K562 (cell line): Measurements from ENCODE around the gene RAB5B. TPM values are rescaled to one million over a fixed set of nuclear protein-coding genes. Genes with fewer than 3 reads are reported as not detected.

ENCODE experiments used
- E4F1 ChIP-seq: fragments of 250-450 bp; sonication (Bioruptor Pico); IDR thresholded peaks from 2 replicates; pipeline ENCODE4 v1.5.0; 2021; ENCODE audit warnings: mild to moderate bottlenecking, borderline replicate concordance
- GATAD2B ChIP-seq: fragments of 450-650 bp; IDR thresholded peaks from 2 replicates; pipeline ENCODE4 v1.6.1; 2017; ENCODE audit warnings: mild to moderate bottlenecking, borderline replicate concordance
- HMGXB4 ChIP-seq: sonication (generic); formaldehyde crosslinking; IDR thresholded peaks from 2 replicates; pipeline ENCODE4 v1.8.1; 2023; ENCODE audit warnings: mild to moderate bottlenecking, missing genetic modification reagents
- ID3 ChIP-seq, 2 experiments: fragments of 250-450 bp in 1 of 2; fragments of 450-650 bp in 1 of 2; sonication (Bioruptor Pico) in 1 of 2; IDR thresholded peaks; 2 replicates each; pipeline versions ENCODE4 v1.6.1 to v1.8.0; 2016 to 2021; ENCODE audit warnings: mild to moderate bottlenecking in 2 of 2, moderate library complexity in 2 of 2, missing compliant biosample characterization in 1 of 2, missing genetic modification characterization in 1 of 2
- IRF1 ChIP-seq: sonication (generic); formaldehyde crosslinking; IDR thresholded peaks from 2 replicates; pipeline ENCODE4 v1.8.0; 2022; ENCODE audit warnings: missing genetic modification reagents, mild to moderate bottlenecking, borderline replicate concordance
- MAFG ChIP-seq: fragments of 450-650 bp; conservative IDR thresholded peaks from 2 replicates; pipeline ENCODE4 v1.6.1; 2016; ENCODE audit warnings: missing genetic modification characterization, missing compliant biosample characterization
- MLLT1 ChIP-seq, 2 experiments: fragments of 450-650 bp; IDR thresholded peaks; 2 replicates each; pipeline ENCODE4 v1.6.1; 2016
- POLR2B ChIP-seq: fragments of 450-650 bp; IDR thresholded peaks from 2 replicates; pipeline ENCODE4 v1.6.1; 2018; ENCODE audit warnings: low read depth; ENCODE audit not compliant: partially characterized antibody
- SFPQ ChIP-seq: fragments of 200-400 bp; formaldehyde crosslinking; IDR thresholded peaks from 2 replicates; pipeline ENCODE4 v1.6.1; 2017; ENCODE audit warnings: mild to moderate bottlenecking, low read depth, low read length, moderate library complexity
- SMARCA5 ChIP-seq: fragments of 450-650 bp; IDR thresholded peaks from 2 replicates; pipeline ENCODE4 v1.6.1; 2016
- SMARCE1 ChIP-seq: fragments of 450-650 bp; IDR thresholded peaks from 2 replicates; pipeline ENCODE4 v1.7.1; 2016; ENCODE audit warnings: mild to moderate bottlenecking
- ZBTB33 ChIP-seq: sonication (generic); formaldehyde crosslinking; IDR thresholded peaks from 2 replicates; pipeline ENCODE4 v1.8.1; 2023; ENCODE audit warnings: mild to moderate bottlenecking, missing genetic modification reagents
- ZKSCAN8 ChIP-seq: fragments of 200-800 bp; sonication (Bioruptor generic); IDR thresholded peaks from 2 replicates; pipeline ENCODE4 v1.6.1; 2016; ENCODE audit warnings: missing genetic modification characterization, missing compliant biosample characterization
- ZNF133 ChIP-seq: fragments of 250-450 bp; sonication (Bioruptor Pico); IDR thresholded peaks from 2 replicates; pipeline ENCODE4 v1.4.0; 2020; ENCODE audit warnings: mild to moderate bottlenecking
- ZNF57 ChIP-seq: fragments of 450-650 bp; formaldehyde crosslinking; IDR thresholded peaks from 2 replicates; pipeline ENCODE4 v1.4.0; 2020; ENCODE audit warnings: mild to moderate bottlenecking, moderate library complexity
- polyA plus RNA-seq, 8 experiments: library from polyadenylated mRNA; depleted of rRNA in 4 of 8; stranded (reverse) in 5 of 8; unstranded in 3 of 8; fragments of >200 nt; fragmentation: Nextera tagmentation in 2 of 8; fragmentation: Illumina TruSeq in 1 of 8; extraction: Ambion mirVana in 2 of 8; extraction: Trizol in 1 of 8; gene quantifications; 2 replicates each; pipeline versions ENCODE4 v1.2.1 to v1.2.3, GENCODE V29; 2011 to 2014; ENCODE audit warnings: inconsistent platforms in 1 of 8, missing spikeins in 1 of 8
- total RNA-seq, 7 experiments: library from RNA; depleted of rRNA in 6 of 7; stranded (reverse); fragments of >200 nt in 6 of 7; fragmentation: Illumina TruSeq in 2 of 7; extraction: Trizol in 2 of 7; gene quantifications; 2 replicates each; pipeline versions ENCODE4 v1.2.1 to v1.2.3, GENCODE V29; 2011 to 2021; ENCODE audit warnings: low replicate concordance in 1 of 7

Gene RAB5B
- total and polyA plus RNA-seq, 9 of the 15 experiments (the other 6 are each of a cell fraction or from before 2014, with no cell fraction given): 6.8 to 73.8 (median 25.2) TPM

GRCh38 chr12:55996201-55996714 lies 22.4 kb downstream of the RAB5B start (continued):
- no peak; the same call in 1 of the 2 replicates for TF ChIP-seq ZBTB33 (CRISPR knock-in tag)
- no peak for TF ChIP-seq SFPQ
- TF ChIP-seq POLR2B: peak; percentile 3
- no peak for TF ChIP-seq MAFG (tag)
- no peak for TF ChIP-seq ID3 (CRISPR knock-in tag; IDR thresholded peaks at IDR 0.05)
- 0 out of 2 replicates have a peak, but pooled peaks have one; percentile 43 for TF ChIP-seq ID3 (tag; IDR thresholded peaks at IDR 0.05)
- peak in 1 of 2 experiments; percentile 45; a peak in 2 of 4 replicates for TF ChIP-seq MLLT1 (IDR thresholded peaks at IDR 0.05)
- TF ChIP-seq SMARCE1: peak; percentile 30; the same call in 1 of the 2 replicates
- 0 out of 2 replicates have a peak, but pooled peaks have one; percentile 46 for TF ChIP-seq HMGXB4 (CRISPR knock-in tag)
- TF ChIP-seq IRF1: no peak
- TF ChIP-seq E4F1 (CRISPR knock-in tag): no peak
- TF ChIP-seq ZNF133 (CRISPR knock-in tag): no peak
- no peak for TF ChIP-seq ZKSCAN8 (CRISPR knock-in tag)
- TF ChIP-seq GATAD2B: no peak
- TF ChIP-seq ZNF57 (CRISPR knock-in tag): no peak
- peak; percentile 98 for TF ChIP-seq SMARCA5
